Activated CD8-positive, alpha-beta memory T cell treated with anti-CD3 and anti-CD28 coated beads, Interleukin-2, amount 50 U/mL, for 4 hours (primary cell): ENCODE data around the gene IDH2.

Experiments used
- DNase-seq: peaks from one replicate; pipeline ENCODE4 v3.0.0-alpha.2; 2020

IDH2 gene

GRCh38 chr15:90062462-90062932 lies 39.8 kb downstream of the IDH2 start:
- no peak for DNase-seq

- DNase-seq, result no peak
These were observed 40.2 kb downstream of the IDH2 start for GRCh38 chr15:90062023-90062442.

- DNase-seq, result no peak
These were observed 41.5 kb downstream of the IDH2 start for GRCh38 chr15:90060797-90061196.

- DNase-seq, result peak; percentile 36
These were observed 42.9 kb downstream of the IDH2 start for GRCh38 chr15:90059208-90059985.

- DNase-seq, result no peak
These were observed 43.5 kb downstream of the IDH2 start for GRCh38 chr15:90058775-90059174.

- no peak for DNase-seq
These were observed 44.0 kb downstream of the IDH2 start for GRCh38 chr15:90058308-90058707.

- DNase-seq, result no peak
These were observed 45.7 kb downstream of the IDH2 start for GRCh38 chr15:90056529-90056928.

- no peak for DNase-seq
These were observed 47.1 kb downstream of the IDH2 start for GRCh38 chr15:90055182-90055581.

- no peak for DNase-seq
These were observed 47.6 kb downstream of the IDH2 start for GRCh38 chr15:90054618-90055097.

GRCh38 chr15:90053685-90054466 lies 48.4 kb downstream of the IDH2 start:
- no peak for DNase-seq

GRCh38 chr15:90051874-90052273 lies 50.4 kb downstream of the IDH2 start:
- no peak for DNase-seq

- no peak for DNase-seq
These were observed 52.3 kb downstream of the IDH2 start for GRCh38 chr15:90049666-90050604.

GRCh38 chr15:90049030-90049429 lies 53.2 kb downstream of the IDH2 start:
- no peak for DNase-seq

GRCh38 chr15:90047956-90048575 lies 54.2 kb downstream of the IDH2 start:
- DNase-seq, result no peak

- no peak for DNase-seq
These were observed 55.3 kb downstream of the IDH2 start for GRCh38 chr15:90046911-90047392.

GRCh38 chr15:90046289-90046688 lies 56.0 kb downstream of the IDH2 start:
- no peak for DNase-seq

GRCh38 chr15:90044916-90045371 lies 57.3 kb downstream of the IDH2 start:
- DNase-seq, result no peak

- DNase-seq, result no peak
These were observed 58.1 kb downstream of the IDH2 start for GRCh38 chr15:90044191-90044590.

GRCh38 chr15:90043530-90044010 lies 58.7 kb downstream of the IDH2 start:
- DNase-seq, result no peak

- DNase-seq, result no peak
These were observed 59.3 kb downstream of the IDH2 start for GRCh38 chr15:90042766-90043529.

- DNase-seq, result no peak
These were observed 59.9 kb downstream of the IDH2 start for GRCh38 chr15:90042356-90042755.
